ENCODE measurements around the gene UBE2QL1.

Gene UBE2QL1

DNA sequence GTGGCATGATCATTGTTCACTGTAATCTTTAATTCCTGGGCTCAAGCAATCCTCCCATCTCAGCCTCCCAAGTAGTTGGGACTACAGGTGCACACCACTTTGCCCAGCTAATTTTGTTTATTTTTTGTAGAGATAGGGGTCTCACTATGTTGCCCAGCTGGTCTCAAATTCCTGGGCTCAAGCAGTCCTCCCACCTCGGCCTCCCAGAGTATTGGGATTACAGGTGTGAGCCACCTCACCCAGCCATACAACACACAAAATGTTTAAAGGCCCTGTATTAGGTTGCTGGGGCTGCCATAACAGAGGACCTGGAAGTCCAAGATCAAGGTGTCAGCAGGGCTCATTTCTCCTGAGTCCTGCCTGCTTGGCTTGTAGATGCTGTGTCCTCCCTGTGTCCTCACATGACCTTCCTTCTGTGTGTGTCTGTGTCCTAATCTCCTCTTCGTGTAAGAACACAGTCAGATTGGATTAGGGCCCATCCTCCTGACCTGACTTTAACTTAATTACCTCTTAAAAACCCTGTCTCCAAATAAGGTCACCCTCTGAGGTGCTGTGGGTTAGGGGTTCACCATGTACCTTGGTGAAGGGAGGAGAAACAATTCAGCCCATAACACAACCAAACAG, 5.4 kb downstream of the UBE2QL1 start:
- DNase-seq: no peak
- peaks cover 28% of the 10 kb centered on the region for H3K27me3 ChIP-seq (replicated peaks)
- H3K4me3 ChIP-seq (ENCODE audit: low read depth, low read length): no peak overlapping the region
- H3K36me3 ChIP-seq (replicated peaks): no peaks in the 10 kb centered on the region
- no peak for TF ChIP-seq CTCF (IDR thresholded peaks at IDR 0.05; ENCODE audit: low read depth, low read length, missing control alignments)
- no peak overlapping the region for H3K27ac ChIP-seq
- in situ Hi-C loops (cut with HindIII; ENCODE audit: low pct_ligation_motif_present, low sequenced_read_pairs): no loop called here

GRCh38 chr5:6454628-6455053, 6.0 kb downstream of the UBE2QL1 start:
- TF ChIP-seq CTCF (IDR thresholded peaks at IDR 0.05; ENCODE audit: low read depth, low read length, missing control alignments): no peak
- Histone ChIP-seq H3K27me3 (replicated peaks) (peaks cover 22% of the 10 kb centered on the region), H3K27ac (no peak overlapping the region), H3K36me3 (replicated peaks) (no peaks in the 10 kb centered on the region), H3K4me3 (ENCODE audit: low read depth, low read length) (no peak overlapping the region)
- in situ Hi-C loops (cut with HindIII; ENCODE audit: low pct_ligation_motif_present, low sequenced_read_pairs): no loop called here
- no peak for DNase-seq

GRCh38 chr5:6455571-6456200, 7.0 kb downstream of the UBE2QL1 start:
- Histone ChIP-seq H3K27me3 (replicated peaks) (peaks cover 13% of the 10 kb centered on the region), H3K27ac (no peak overlapping the region), H3K36me3 (replicated peaks) (no peaks in the 10 kb centered on the region), H3K4me3 (ENCODE audit: low read depth, low read length) (no peak overlapping the region)
- no peak for TF ChIP-seq CTCF (IDR thresholded peaks at IDR 0.05; ENCODE audit: low read depth, low read length, missing control alignments)
- in situ Hi-C loops (cut with HindIII; ENCODE audit: low pct_ligation_motif_present, low sequenced_read_pairs): no loop called here
- no peak for DNase-seq

DNA sequence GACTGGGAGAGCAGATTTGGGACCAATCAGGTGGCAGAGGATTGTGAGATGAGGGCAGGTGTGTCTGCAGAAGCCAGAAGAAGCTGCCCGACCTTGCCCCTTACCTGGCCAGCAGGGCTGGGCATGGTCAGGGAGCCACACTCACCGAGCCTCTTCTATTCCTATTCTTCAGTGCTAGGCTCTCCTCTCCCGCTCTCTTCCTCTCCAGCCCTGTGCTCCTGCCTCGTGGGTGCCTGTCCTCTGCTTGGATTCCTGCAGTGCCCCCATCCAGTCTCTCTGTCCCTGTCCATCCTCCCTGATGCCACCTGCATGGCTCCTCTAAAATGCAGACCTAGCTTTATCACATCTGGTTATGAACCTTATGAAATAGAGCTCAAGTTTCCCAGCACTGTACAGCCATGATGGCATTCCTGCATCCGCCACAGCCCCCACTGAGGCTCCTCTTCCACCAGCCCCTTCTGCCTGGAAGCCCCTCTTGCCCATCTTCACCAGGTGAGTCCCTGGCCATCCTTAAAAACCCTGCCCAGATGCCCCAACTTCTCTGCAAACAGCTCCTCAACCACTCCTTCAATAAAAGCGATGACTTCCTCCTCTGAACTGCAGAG, 8.2 kb downstream of the UBE2QL1 start:
- H3K4me3 ChIP-seq (ENCODE audit: low read depth, low read length): no peak overlapping the region
- no peak for TF ChIP-seq CTCF (IDR thresholded peaks at IDR 0.05; ENCODE audit: low read depth, low read length, missing control alignments)
- no peaks in the 10 kb centered on the region for H3K36me3 ChIP-seq (replicated peaks)
- in situ Hi-C loops (cut with HindIII; ENCODE audit: low pct_ligation_motif_present, low sequenced_read_pairs): no loop called here
- H3K27ac ChIP-seq: no peak overlapping the region
- H3K27me3 ChIP-seq (replicated peaks): peaks cover 7% of the 10 kb centered on the region
- no peak for DNase-seq

DNA sequence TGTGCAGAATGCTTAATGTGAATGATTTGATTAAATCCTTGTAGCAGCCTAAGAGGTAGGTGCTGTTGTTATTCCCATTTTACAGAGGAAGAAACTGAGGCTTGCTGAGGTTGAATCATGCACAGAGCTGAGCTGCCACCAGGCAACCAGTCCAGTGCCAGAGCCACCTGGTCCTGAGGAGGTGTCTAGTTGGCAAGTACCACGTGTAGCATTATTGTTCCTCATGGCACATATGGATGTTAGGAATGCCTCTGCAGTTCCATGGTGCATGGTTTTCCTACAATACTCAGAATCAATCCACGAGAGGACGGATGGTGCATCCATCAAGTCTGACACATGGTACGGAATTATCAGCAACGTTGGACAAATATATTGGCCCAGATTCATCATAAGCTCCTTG, 8.9 kb downstream of the UBE2QL1 start:
- DNase-seq: no peak
- peaks cover 4% of the 10 kb centered on the region for H3K27me3 ChIP-seq (replicated peaks)
- H3K27ac ChIP-seq: no peak overlapping the region
- in situ Hi-C loops (cut with HindIII; ENCODE audit: low pct_ligation_motif_present, low sequenced_read_pairs): no loop called here
- TF ChIP-seq CTCF (IDR thresholded peaks at IDR 0.05; ENCODE audit: low read depth, low read length, missing control alignments): no peak
- H3K36me3 ChIP-seq (replicated peaks): no peaks in the 10 kb centered on the region
- H3K4me3 ChIP-seq (ENCODE audit: low read depth, low read length): no peak overlapping the region
